ENCODE results near the gene GOLGA5. TPM values are rescaled to one million over a fixed set of nuclear protein-coding genes. Genes with fewer than 3 reads are reported as not detected.

Gene GOLGA5
- total and polyA plus RNA-seq, 10 donors = 16.7 to 37.0 (median 26.5) TPM

- no peak overlapping the region for H3K4me3 ChIP-seq
- H3K36me3 ChIP-seq = no peaks in the 10 kb centered on the region
- DNase-seq = no peak
- H3K9me3 ChIP-seq = peaks cover 0 to 15% (median 12%) of the 10 kb centered on the region in 8 donors
- TF ChIP-seq POLR2A (IDR thresholded peaks at IDR 0.05) (no peak), CTCF (IDR thresholded peaks at IDR 0.05 in 8 of 11, conservative IDR thresholded peaks at IDR 0.05 in 3 of 11) (no peak), POLR2AphosphoS5 (IDR thresholded peaks at IDR 0.05) (no peak)
- H3K27me3 ChIP-seq (replicated peaks in 1 of 7) = no peaks in the 10 kb centered on the region
- WGBS, 5 donors = 81 to 98% (median 86%) methylated on average over 1 of the region's 1 CpG
- H3K27ac ChIP-seq = peak overlapping the region in 3 of 8 donors; percentile 50 to 76 (median 63)
- intact Hi-C loops (cut with DNase I; ENCODE audit: low total_unique reads) = no loop called here
- peaks cover 0 to 3% (median 0%) of the 10 kb centered on the region in 6 donors for H3K4me1 ChIP-seq
These were observed 71.6 kb downstream of the GOLGA5 start for GRCh38 chr14:92865674-92866073.

- H3K27me3 ChIP-seq (replicated peaks in 1 of 7) = no peaks in the 10 kb centered on the region
- H3K27ac ChIP-seq = peak overlapping the region in 5 of 8 donors; percentile 42 to 76 (median 50)
- H3K9me3 ChIP-seq = peaks cover 0 to 15% (median 12%) of the 10 kb centered on the region in 8 donors
- TF ChIP-seq CTCF (IDR thresholded peaks at IDR 0.05 in 8 of 11, conservative IDR thresholded peaks at IDR 0.05 in 3 of 11) (no peak), POLR2A (IDR thresholded peaks at IDR 0.05) (no peak), POLR2AphosphoS5 (IDR thresholded peaks at IDR 0.05) (peak in 2 of 3 donors; percentile 38 to 88)
- peaks cover 0 to 3% (median 0%) of the 10 kb centered on the region in 6 donors for H3K4me1 ChIP-seq
- no peak overlapping the region for H3K4me3 ChIP-seq
- DNase-seq = no peak
- intact Hi-C loops (cut with DNase I; ENCODE audit: low total_unique reads) = no loop called here
- H3K36me3 ChIP-seq = no peaks in the 10 kb centered on the region
- 52 to 73% (median 66%) methylated on average over 3 of the region's 3 CpGs for WGBS, 5 donors
These were observed 72.2 kb downstream of the GOLGA5 start for GRCh38 chr14:92866181-92866752.

- peaks cover 0 to 15% (median 12%) of the 10 kb centered on the region in 8 donors for H3K9me3 ChIP-seq
- DNase-seq = no peak
- WGBS, 5 donors = 80 to 87% (median 84%) methylated on average over 14 of the region's 14 CpGs
- H3K27me3 ChIP-seq (replicated peaks in 1 of 7) = no peaks in the 10 kb centered on the region
- no peak for TF ChIP-seq POLR2A (IDR thresholded peaks at IDR 0.05)
- no peak for TF ChIP-seq POLR2AphosphoS5 (IDR thresholded peaks at IDR 0.05)
- no peak for TF ChIP-seq CTCF (IDR thresholded peaks at IDR 0.05 in 8 of 11, conservative IDR thresholded peaks at IDR 0.05 in 3 of 11)
- peak overlapping the region in 4 of 8 donors; percentile 42 to 76 (median 56) for H3K27ac ChIP-seq
- no peak overlapping the region for H3K4me3 ChIP-seq
- no peaks in the 10 kb centered on the region for H3K36me3 ChIP-seq
- intact Hi-C loops (cut with DNase I; ENCODE audit: low total_unique reads) = no loop called here
- peaks cover 0 to 3% (median 0%) of the 10 kb centered on the region in 6 donors for H3K4me1 ChIP-seq
These were observed 73.1 kb downstream of the GOLGA5 start for GRCh38 chr14:92866901-92867865.
